GM19328 (cell line): Measurements from ENCODE around the gene WASHC3.
A peak's percentile ranks its signal among the peaks of the same experiment; 100 is the strongest.
"Not testable (repeated sequence)": the region's sequence is repeated elsewhere in the genome, so short reads cannot be mapped to it uniquely, and the experiment has no call there.

Experiments used
- ATAC-seq: cut with Tn5 transposase; IDR thresholded peaks from one replicate; pipeline ENCODE4 v1.9.1; 2021; ENCODE audit warnings: mild to moderate bottlenecking, moderate library complexity; ENCODE audit not compliant: unreplicated experiment

The WASHC3 gene

GRCh38 chr12:102061560-102062418 lies at the start of gene WASHC3:
WASHC3 (minus strand) TSS chr12:102061991; CDS start chr12:102061962, 29 bp downstream.
- ATAC-seq = peak; percentile 93

GRCh38 chr12:102110782-102111181 lies 49.0 kb upstream of the WASHC3 start:
- no peak for ATAC-seq

- no peak for ATAC-seq
Measured at GRCh38 chr12:102107970-102108369, 46.2 kb upstream of the WASHC3 start.

GRCh38 chr12:102106905-102107304 lies 45.1 kb upstream of the WASHC3 start:
- ATAC-seq = no peak

- ATAC-seq = no peak
Measured at GRCh38 chr12:102096855-102097254, 35.1 kb upstream of the WASHC3 start.

GRCh38 chr12:102095677-102096263 lies 34.0 kb upstream of the WASHC3 start:
- no peak for ATAC-seq

- ATAC-seq = no peak
Measured at GRCh38 chr12:102093319-102093718, 31.5 kb upstream of the WASHC3 start.

GRCh38 chr12:102089228-102089835 lies 27.5 kb upstream of the WASHC3 start:
- ATAC-seq = not testable (repeated sequence)

GRCh38 chr12:102080842-102081241 lies 19.1 kb upstream of the WASHC3 start:
- ATAC-seq = no peak

GRCh38 chr12:102072092-102072491 lies 10.3 kb upstream of the WASHC3 start:
- not testable (repeated sequence) for ATAC-seq

- no peak for ATAC-seq
Measured at GRCh38 chr12:102069707-102070106, 7.9 kb upstream of the WASHC3 start.

- no peak for ATAC-seq
Measured at GRCh38 chr12:102067574-102068258, 5.9 kb upstream of the WASHC3 start.

GRCh38 chr12:102064476-102064875 lies 2.7 kb upstream of the WASHC3 start:
- ATAC-seq = no peak

GRCh38 chr12:102063069-102063468 lies 1.3 kb upstream of the WASHC3 start:
- no peak for ATAC-seq

- no peak for ATAC-seq
Measured at GRCh38 chr12:102062419-102062806, 622 bp upstream of the WASHC3 start.

GRCh38 chr12:102061096-102061559 lies 663 bp downstream of the WASHC3 start:
- ATAC-seq = peak; percentile 32

- ATAC-seq = no peak
Measured at GRCh38 chr12:102059343-102059742, 2.4 kb downstream of the WASHC3 start.

GRCh38 chr12:102054345-102054744 lies 7.4 kb downstream of the WASHC3 start:
- no peak for ATAC-seq

GRCh38 chr12:102053062-102053349 lies 8.8 kb downstream of the WASHC3 start:
- no peak for ATAC-seq

GRCh38 chr12:102052192-102053061 lies 9.4 kb downstream of the WASHC3 start:
- no peak for ATAC-seq
